OCI-LY3 (cell line): ENCODE measurements around the gene CRADD.

ENCODE experiments used
- EZH2phosphoT487 ChIP-seq: fragments of 200-600 bp; shearing (Covaris generic); IDR thresholded peaks from 2 replicates; pipeline ENCODE4 v1.6.1; 2018; ENCODE audit warnings: antibody characterized with exemption, mixed run types, low read depth
- TF ChIP-seq, protein P1 (sequence below): fragments of 200-600, 300-600 bp; sonication (generic); IDR thresholded peaks from 2 replicates; pipeline ENCODE4 v1.5.1; 2014; ENCODE audit warnings: antibody characterized with exemption, low read length, low read depth

DNA sequence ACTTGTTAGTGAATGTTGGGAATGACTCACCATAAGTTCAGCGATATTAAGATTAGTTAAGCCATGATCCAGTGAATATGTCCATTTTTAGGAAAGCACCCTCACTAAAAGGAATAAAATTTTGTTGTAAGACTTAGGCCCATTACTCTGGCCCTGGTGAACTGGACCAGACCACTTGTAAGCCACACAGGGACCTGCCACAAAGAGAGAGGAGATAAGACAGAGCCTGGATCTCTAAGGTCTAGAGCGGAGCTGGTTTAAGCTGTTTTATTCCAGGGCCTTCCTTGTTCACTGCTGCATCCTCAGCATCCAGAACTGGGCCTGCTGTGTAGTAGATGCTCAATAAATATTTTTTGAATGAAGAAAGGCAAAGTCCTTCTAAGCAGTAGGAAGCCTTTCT, 79.1 kb downstream of the CRADD start:
- TF ChIP-seq, protein P1, sequence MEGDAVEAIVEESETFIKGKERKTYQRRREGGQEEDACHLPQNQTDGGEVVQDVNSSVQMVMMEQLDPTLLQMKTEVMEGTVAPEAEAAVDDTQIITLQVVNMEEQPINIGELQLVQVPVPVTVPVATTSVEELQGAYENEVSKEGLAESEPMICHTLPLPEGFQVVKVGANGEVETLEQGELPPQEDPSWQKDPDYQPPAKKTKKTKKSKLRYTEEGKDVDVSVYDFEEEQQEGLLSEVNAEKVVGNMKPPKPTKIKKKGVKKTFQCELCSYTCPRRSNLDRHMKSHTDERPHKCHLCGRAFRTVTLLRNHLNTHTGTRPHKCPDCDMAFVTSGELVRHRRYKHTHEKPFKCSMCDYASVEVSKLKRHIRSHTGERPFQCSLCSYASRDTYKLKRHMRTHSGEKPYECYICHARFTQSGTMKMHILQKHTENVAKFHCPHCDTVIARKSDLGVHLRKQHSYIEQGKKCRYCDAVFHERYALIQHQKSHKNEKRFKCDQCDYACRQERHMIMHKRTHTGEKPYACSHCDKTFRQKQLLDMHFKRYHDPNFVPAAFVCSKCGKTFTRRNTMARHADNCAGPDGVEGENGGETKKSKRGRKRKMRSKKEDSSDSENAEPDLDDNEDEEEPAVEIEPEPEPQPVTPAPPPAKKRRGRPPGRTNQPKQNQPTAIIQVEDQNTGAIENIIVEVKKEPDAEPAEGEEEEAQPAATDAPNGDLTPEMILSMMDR = no peak
- TF ChIP-seq EZH2phosphoT487 = no peak
